Fibroblast of villous mesenchyme (primary cell): ENCODE data around the gene FGFR3. TPM values are rescaled to one million over a fixed set of nuclear protein-coding genes. Genes with fewer than 3 reads are reported as not detected.
A peak's percentile ranks its signal among the peaks of the same experiment; 100 is the strongest.

Experiments
- DNase-seq: peaks from one replicate; pipeline ENCODE4 v3.0.0-alpha.2; 2010; ENCODE audit warnings: low read depth
- H3K4me3 ChIP-seq: 2 replicates; pipeline ENCODE4 v1.5.1; 2011; ENCODE audit warnings: low read depth, mild to moderate bottlenecking, low read length
- CTCF ChIP-seq: IDR thresholded peaks from 2 replicates; pipeline ENCODE4 v1.5.1; 2012; ENCODE audit warnings: low read depth, mild to moderate bottlenecking, low read length; ENCODE audit not compliant: insufficient read depth
- total RNA-seq: library from RNA; depleted of rRNA; stranded (reverse); fragments of >200 nt; gene quantifications from 2 replicates; pipeline ENCODE4 v1.2.3, GENCODE V29; 2012

Gene FGFR3
- total RNA-seq = 0.32 and 0.86 TPM in 2 replicates

GRCh38 chr4:1792832-1793495 lies at the start of gene FGFR3:
TSS of gene FGFR3 (plus strand) at chr4:1793293. CDS start at chr4:1793935, 642 bp downstream.
- DNase-seq = peak; percentile 6
- TF ChIP-seq CTCF = no peak
- peak within 1 kb of the TSS; percentile 41 for H3K4me3 ChIP-seq

GRCh38 chr4:1743551-1743950 lies 49.5 kb upstream of the FGFR3 start:
- no peak for TF ChIP-seq CTCF
- no peak for DNase-seq
- H3K4me3 ChIP-seq = no peak overlapping the region

- no peak for TF ChIP-seq CTCF
- no peak overlapping the region for H3K4me3 ChIP-seq
- no peak for DNase-seq
Measured at GRCh38 chr4:1743975-1744374, 49.1 kb upstream of the FGFR3 start.

- no peak for TF ChIP-seq CTCF
Measured at GRCh38 chr4:1744552-1744951, 48.5 kb upstream of the FGFR3 start.

GRCh38 chr4:1745165-1745564 lies 47.9 kb upstream of the FGFR3 start:
- no peak for DNase-seq
- H3K4me3 ChIP-seq = no peak overlapping the region
- TF ChIP-seq CTCF = no peak

More at GRCh38 chr4:1744552-1744951, 48.5 kb upstream of the FGFR3 start:
- H3K4me3 ChIP-seq = no peak overlapping the region
- DNase-seq = no peak

- DNase-seq = no peak
- no peak for TF ChIP-seq CTCF
- no peak overlapping the region for H3K4me3 ChIP-seq
Measured at GRCh38 chr4:1745697-1746096, 47.4 kb upstream of the FGFR3 start.

- no peak overlapping the region for H3K4me3 ChIP-seq
- DNase-seq = peak; percentile 73
- TF ChIP-seq CTCF = peak; percentile 92
Measured at GRCh38 chr4:1746265-1746691, 46.8 kb upstream of the FGFR3 start.
